Nucleus accumbens (tissue), 56 donors: ENCODE data around the gene ADCY1.
A peak's percentile ranks its signal among the peaks of the same experiment; 100 is the strongest.
"Not testable (repeated sequence)": the region's sequence is repeated elsewhere in the genome, so short reads cannot be mapped to it uniquely, and the experiment has no call there.

Experiments used
- DNase-seq, 56 donors: peaks; one replicate each; lab custom pipeline; 2025; lab: John Stamatoyannopoulos, UW

The ADCY1 gene

GRCh38 chr7:45573661-45574415, at the start of gene ADCY1:
TSS of gene ADCY1 (plus strand) at chr7:45574368. CDS start at chr7:45574544, 176 bp downstream.
- DNase-seq, result peak in 1 of 56 donors; percentile 18

- DNase-seq, result no peak
These were observed 49.7 kb upstream of the ADCY1 start for GRCh38 chr7:45524445-45524844.

- no peak for DNase-seq
These were observed 49.1 kb upstream of the ADCY1 start for GRCh38 chr7:45525057-45525456.

GRCh38 chr7:45543473-45543872, 30.7 kb upstream of the ADCY1 start:
- DNase-seq, result no peak

GRCh38 chr7:45545105-45545710, 29.0 kb upstream of the ADCY1 start:
- not testable (repeated sequence) for DNase-seq

GRCh38 chr7:45548917-45549316, 25.3 kb upstream of the ADCY1 start:
- not testable (repeated sequence) for DNase-seq

- DNase-seq, result no peak
These were observed 10.8 kb upstream of the ADCY1 start for GRCh38 chr7:45563401-45563800.

GRCh38 chr7:45563941-45564461, 10.2 kb upstream of the ADCY1 start:
- DNase-seq, result no peak

GRCh38 chr7:45564485-45564884, 9.7 kb upstream of the ADCY1 start:
- DNase-seq, result no peak

- no peak for DNase-seq
These were observed 9.2 kb upstream of the ADCY1 start for GRCh38 chr7:45564886-45565455.

- no peak for DNase-seq
These were observed 7.8 kb upstream of the ADCY1 start for GRCh38 chr7:45566386-45566785.

- no peak for DNase-seq
These were observed 7.2 kb upstream of the ADCY1 start for GRCh38 chr7:45566961-45567360.

- no peak for DNase-seq
These were observed 6.5 kb upstream of the ADCY1 start for GRCh38 chr7:45567713-45568112.

GRCh38 chr7:45568536-45569289, 5.5 kb upstream of the ADCY1 start:
- no peak for DNase-seq

GRCh38 chr7:45569290-45569685, 4.9 kb upstream of the ADCY1 start:
- no peak for DNase-seq

- no peak for DNase-seq
These were observed 3.4 kb upstream of the ADCY1 start for GRCh38 chr7:45570797-45571196.

- DNase-seq, result no peak
These were observed 964 bp upstream of the ADCY1 start for GRCh38 chr7:45573204-45573603.

- DNase-seq, result no peak
These were observed 174 bp downstream of the ADCY1 start for GRCh38 chr7:45574416-45574668.

GRCh38 chr7:45574669-45575500, 717 bp downstream of the ADCY1 start:
- DNase-seq, result no peak

- DNase-seq, result no peak
These were observed 1.5 kb downstream of the ADCY1 start for GRCh38 chr7:45575501-45576248.
